ENCODE results near the gene C10orf143. TPM values are rescaled to one million over a fixed set of nuclear protein-coding genes. Genes with fewer than 3 reads are reported as not detected.
A peak's percentile ranks its signal among the peaks of the same experiment; 100 is the strongest.

Gene C10orf143
- total RNA-seq, 1 donor from 2014 or later: 0.11 TPM

DNA sequence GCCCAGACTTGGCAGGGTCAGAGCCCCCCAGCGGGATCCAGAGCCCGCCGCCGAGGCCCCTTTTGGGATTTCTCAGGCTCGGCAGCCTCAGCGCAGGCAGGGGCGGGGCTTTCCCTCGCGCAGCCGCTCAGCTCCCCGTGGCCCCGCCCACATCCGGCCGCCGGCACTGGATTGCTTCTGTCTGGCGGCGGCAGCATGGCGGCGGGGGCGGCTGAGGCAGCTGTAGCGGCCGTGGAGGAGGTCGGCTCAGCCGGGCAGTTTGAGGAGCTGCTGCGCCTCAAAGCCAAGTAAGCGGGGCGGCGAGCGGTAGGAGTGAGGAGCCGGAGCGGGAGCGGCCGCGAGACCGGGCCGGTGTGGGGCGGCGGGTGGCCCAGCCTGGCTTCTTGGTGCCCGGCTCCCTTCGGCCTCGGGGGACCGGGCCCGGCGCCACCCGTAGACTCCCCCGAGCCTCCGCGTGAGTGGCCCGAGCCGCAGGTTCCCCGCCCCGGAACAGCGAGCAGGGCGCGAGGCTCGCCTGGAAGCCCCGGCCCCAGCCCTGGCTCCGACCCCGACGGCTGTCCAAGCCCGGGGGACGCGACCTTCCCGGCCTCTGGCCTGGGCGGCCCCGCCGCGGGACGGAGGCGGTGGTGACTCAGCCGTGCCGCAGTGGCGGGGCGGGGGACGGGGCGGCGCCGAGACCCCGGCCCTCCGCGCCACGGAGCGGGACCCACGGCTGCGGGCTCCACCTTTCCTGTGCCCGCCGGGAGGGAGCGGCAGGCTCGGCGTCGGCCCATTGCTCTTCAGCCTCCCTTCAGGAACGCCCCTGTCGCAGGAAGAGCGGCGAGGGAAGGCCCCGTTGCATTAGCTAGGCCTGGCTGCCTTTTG is 25.8 kb upstream of the C10orf143 start, which contains the start of gene GLRX3:
GLRX3 (plus strand) TSS at position 166 of the 864 bp plus-strand sequence; CDS start at position 196, 30 bp downstream.
- DNase-seq (ENCODE audit: low spot score in 2 of 2): peak; percentile 42 to 93
- intact Hi-C loops (cut with DNase I): loop anchor here (1.0 to 5.0 kb wide), 2 partner anchors 26 to 174 kb away; partner anchors contain the start of genes C10orf143 and EBF3

DNA sequence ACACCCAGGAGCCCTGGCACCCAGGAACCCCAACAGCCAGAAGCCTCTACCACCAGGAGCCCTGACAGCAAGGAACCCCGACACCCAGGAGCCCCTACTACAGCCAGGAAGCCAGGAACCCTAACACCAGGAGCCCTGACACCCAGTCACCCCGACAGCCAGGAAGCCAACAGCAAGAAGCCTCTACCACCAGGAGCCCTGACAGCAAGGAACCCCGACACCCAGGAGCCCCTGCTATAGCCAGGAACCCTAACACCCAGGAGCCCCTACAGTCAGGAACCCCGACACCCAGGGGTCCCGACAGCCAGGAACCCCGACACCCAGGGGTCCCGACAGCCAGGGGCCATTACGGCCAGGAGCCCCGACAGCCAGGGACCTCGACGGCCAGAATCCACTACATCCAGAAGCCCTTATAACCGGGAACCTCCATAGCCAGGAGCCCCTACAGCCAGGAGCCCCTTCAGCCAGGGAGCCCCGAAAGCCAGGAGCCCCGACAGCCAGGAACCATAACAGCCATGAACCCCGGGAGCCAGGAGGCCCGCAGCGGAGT is 25.1 kb upstream of the C10orf143 start:
- TF ChIP-seq, protein P1, sequence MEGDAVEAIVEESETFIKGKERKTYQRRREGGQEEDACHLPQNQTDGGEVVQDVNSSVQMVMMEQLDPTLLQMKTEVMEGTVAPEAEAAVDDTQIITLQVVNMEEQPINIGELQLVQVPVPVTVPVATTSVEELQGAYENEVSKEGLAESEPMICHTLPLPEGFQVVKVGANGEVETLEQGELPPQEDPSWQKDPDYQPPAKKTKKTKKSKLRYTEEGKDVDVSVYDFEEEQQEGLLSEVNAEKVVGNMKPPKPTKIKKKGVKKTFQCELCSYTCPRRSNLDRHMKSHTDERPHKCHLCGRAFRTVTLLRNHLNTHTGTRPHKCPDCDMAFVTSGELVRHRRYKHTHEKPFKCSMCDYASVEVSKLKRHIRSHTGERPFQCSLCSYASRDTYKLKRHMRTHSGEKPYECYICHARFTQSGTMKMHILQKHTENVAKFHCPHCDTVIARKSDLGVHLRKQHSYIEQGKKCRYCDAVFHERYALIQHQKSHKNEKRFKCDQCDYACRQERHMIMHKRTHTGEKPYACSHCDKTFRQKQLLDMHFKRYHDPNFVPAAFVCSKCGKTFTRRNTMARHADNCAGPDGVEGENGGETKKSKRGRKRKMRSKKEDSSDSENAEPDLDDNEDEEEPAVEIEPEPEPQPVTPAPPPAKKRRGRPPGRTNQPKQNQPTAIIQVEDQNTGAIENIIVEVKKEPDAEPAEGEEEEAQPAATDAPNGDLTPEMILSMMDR (IDR thresholded peaks at IDR 0.05): no peak
- H3K4me1 ChIP-seq: peaks cover 10 to 20% of the 10 kb centered on the region in 2 donors
- no peaks in the 10 kb centered on the region for H3K36me3 ChIP-seq
- DNase-seq (ENCODE audit: low spot score in 2 of 2): peak in 1 of 2 donors; percentile 65
- no peaks in the 10 kb centered on the region for H3K27me3 ChIP-seq
- peak overlapping the region; percentile 77 to 82 for H3K27ac ChIP-seq
- peak overlapping the region; percentile 95 to 98 for H3K4me3 ChIP-seq
- intact Hi-C loops (cut with DNase I): loop anchor here (1.0 to 5.0 kb wide), 2 partner anchors 25 to 173 kb away; partner anchors contain the start of genes C10orf143 and EBF3
- H3K9me3 ChIP-seq: no peaks in the 10 kb centered on the region

More for the DNA sequence above, 25.8 kb upstream of the C10orf143 start, which contains the start of gene GLRX3:
- TF ChIP-seq, protein P1 (IDR thresholded peaks at IDR 0.05): no peak
- Histone ChIP-seq H3K4me3 (peak within 1 kb of the TSS; percentile 95 to 98), H3K9me3 (no peaks in the 10 kb centered on the region), H3K27me3 (no peaks in the 10 kb centered on the region), H3K4me1 (peaks cover 10 to 25% of the 10 kb centered on the region in 2 donors), H3K36me3 (no peaks in the 10 kb centered on the region), H3K27ac (peak within 1 kb of the TSS; percentile 77 to 82)

DNA sequence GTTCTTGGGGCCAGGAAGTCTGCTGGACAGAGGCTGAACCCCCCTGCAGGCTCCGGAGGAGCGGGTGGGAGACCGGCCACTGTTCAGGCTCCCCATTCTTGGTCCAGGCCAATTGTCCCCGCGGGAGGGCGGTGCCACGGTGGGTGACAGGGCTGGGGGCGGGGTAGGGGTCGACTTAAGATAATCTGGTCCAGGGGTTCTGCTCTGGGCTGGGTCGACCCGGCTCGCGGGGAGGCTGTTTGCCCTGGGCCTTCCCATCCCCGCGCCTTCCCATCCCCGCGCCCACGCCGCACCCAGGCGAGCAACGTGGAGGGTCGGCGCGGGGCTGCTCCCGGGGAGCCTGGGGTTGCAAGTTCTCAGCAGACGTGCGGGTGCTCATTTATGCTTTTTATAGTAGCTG is 18.3 kb upstream of the C10orf143 start:
- H3K4me1 ChIP-seq: peaks cover 0 to 12% of the 10 kb centered on the region in 2 donors
- TF ChIP-seq, protein P1 (IDR thresholded peaks at IDR 0.05): no peak
- H3K27ac ChIP-seq: no peak overlapping the region
- H3K9me3 ChIP-seq: no peaks in the 10 kb centered on the region
- intact Hi-C loops (cut with DNase I): no loop called here
- no peaks in the 10 kb centered on the region for H3K27me3 ChIP-seq
- no peak overlapping the region for H3K4me3 ChIP-seq
- no peaks in the 10 kb centered on the region for H3K36me3 ChIP-seq
- DNase-seq (ENCODE audit: low spot score in 2 of 2): no peak

DNA sequence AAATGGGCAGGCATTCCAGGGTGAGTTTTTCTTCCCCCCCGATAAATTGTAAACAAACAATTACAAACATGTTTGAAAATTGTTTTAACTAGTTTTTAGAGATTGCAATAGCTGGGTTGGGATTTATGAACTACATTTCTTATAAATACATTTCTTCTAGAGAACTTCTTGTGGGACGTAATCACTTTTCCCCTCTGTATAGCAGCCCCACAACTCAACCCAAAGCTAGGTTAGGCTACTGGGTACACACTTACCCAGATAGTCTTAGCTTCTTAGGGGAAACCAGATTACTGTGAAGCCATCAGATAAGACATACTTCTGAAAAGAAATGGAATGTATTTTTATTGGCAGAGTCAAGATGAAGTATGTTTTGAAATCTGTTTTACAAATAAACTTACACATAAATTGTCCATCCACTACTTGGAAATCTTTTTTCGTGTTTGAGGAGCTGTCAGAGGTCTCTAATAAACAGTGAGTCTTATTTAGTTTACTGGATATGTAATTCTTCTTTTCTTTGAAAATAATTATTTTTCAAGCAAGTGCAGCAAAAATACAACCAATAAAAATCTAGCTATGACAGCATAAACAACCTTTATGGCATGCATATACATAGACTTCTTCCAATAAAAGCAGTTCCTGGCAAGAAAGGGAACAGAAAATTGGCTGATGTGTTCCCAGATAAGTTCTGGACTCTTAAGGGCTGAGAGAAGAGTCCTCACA is 17.6 kb upstream of the C10orf143 start:
- DNase-seq (ENCODE audit: low spot score in 2 of 2): no peak
- H3K4me1 ChIP-seq: peaks cover 0 to 12% of the 10 kb centered on the region in 2 donors
- H3K4me3 ChIP-seq: no peak overlapping the region
- H3K27me3 ChIP-seq: no peaks in the 10 kb centered on the region
- no peaks in the 10 kb centered on the region for H3K36me3 ChIP-seq
- no peak overlapping the region for H3K27ac ChIP-seq
- H3K9me3 ChIP-seq: no peaks in the 10 kb centered on the region
- intact Hi-C loops (cut with DNase I): no loop called here
- TF ChIP-seq, protein P1 (IDR thresholded peaks at IDR 0.05): no peak

DNA sequence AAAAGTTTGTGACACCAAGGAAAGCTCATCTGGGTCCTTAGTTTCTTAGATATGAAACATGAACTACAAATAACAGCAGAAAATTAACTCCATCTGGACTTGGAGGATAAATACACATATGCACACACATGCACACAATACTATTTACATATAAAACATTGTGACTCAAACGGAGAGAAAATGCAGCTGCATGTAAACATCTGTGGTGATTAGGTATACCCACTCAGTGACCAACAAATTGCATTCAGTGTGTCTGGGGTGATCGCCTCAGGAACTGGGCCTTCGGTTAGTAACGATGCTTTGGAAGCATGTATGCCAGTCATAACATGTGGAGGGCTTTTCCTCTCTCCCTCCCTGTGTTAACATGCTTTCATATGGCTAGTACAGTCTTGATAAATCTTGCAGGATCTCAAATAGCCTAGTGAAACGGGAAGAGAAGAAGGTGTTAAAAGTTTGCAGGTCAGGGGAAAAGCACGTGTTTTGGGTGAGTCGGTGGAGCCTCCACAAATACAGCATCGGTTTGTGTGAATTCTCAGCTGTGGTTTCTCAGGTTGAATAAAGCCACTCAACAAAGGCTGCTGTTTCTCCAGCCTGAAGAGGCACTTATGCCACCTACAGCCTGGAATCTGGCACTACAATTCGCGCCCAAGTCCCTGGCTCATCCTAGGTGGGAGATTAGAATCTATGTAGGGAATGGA is 16.9 kb upstream of the C10orf143 start:
- intact Hi-C loops (cut with DNase I): no loop called here
- TF ChIP-seq, protein P1 (IDR thresholded peaks at IDR 0.05): peak in 2 of 3 experiments; percentile 74 to 85
- Histone ChIP-seq H3K4me1 (peaks cover 0 to 12% of the 10 kb centered on the region in 2 donors), H3K9me3 (no peaks in the 10 kb centered on the region), H3K4me3 (no peak overlapping the region), H3K27me3 (no peaks in the 10 kb centered on the region), H3K27ac (no peak overlapping the region), H3K36me3 (no peaks in the 10 kb centered on the region)
- DNase-seq (ENCODE audit: low spot score in 2 of 2): peak in 1 of 2 donors; percentile 75

Measured in ascending aorta (tissue), 2 donors.